HepG2 (cell line): ENCODE results near the gene RNU4-1. TPM values are rescaled to one million over a fixed set of nuclear protein-coding genes. Genes with fewer than 3 reads are reported as not detected.

Source experiments
- ATAC-seq: fragments of 200-7000 bp; cut with Tn5 transposase; 3 replicates; pipeline ENCODE4 v1.9.1; 2020; ENCODE audit warnings: mild to moderate bottlenecking, moderate library complexity
- BruUV-seq: library from RNA; stranded (reverse); fragments of 400-500 nt; replicated peaks from 2 replicates; lab custom pipeline; 2021; lab: Mats Ljungman, UMichigan
- CTCF ChIA-PET: fragments of 300-600 bp; formaldehyde crosslinking; extraction: SDS; loops from one replicate; lab custom pipeline; 2021; ENCODE audit warnings: low total read pairs, inconsistent platforms, low intra/inter-chr PET ratio; lab: Yijun Ruan, JAX
- POLR2A ChIA-PET: fragments of 350-600 bp; sonication (Branson Sonifier 250); formaldehyde crosslinking; loops from one replicate; lab custom pipeline; 2020; ENCODE audit warnings: antibody characterized with exemption, inconsistent platforms; lab: Yijun Ruan, JAX
- DNase-seq: peaks from one replicate; pipeline ENCODE4 v3.0.0-alpha.2; 2015; ENCODE audit warnings: low spot score
- FAIRE-seq: peaks from 3 replicates; lab custom pipeline; 2011; peaks lifted over from hg19 to GRCh38; lab: Jason Lieb, UNC
- H2AFZ ChIP-seq: one replicate; pipeline ENCODE4 v1.6.1; 2011; ENCODE audit warnings: low read length, inconsistent platforms
- H3K27ac ChIP-seq: fragments of 300-600 bp; 3 replicates; pipeline ENCODE4 v1.8.0; 2011; ENCODE audit warnings: mixed run types, mild to moderate bottlenecking, mixed read lengths, low read length, inconsistent platforms; ENCODE audit not compliant: insufficient read depth; ENCODE audit errors: extremely low read length
- H3K27me3 ChIP-seq, 2 experiments: fragments of 200-600 bp in 1 of 2; 2 replicates in 1 of 2; 3 replicates in 1 of 2; pipeline versions ENCODE4 v1.6.0 to v1.8.0; 2011; ENCODE audit warnings: low read length in 2 of 2, mild to moderate bottlenecking in 2 of 2, moderate library complexity in 2 of 2, inconsistent platforms in 1 of 2; ENCODE audit not compliant: insufficient read depth in 2 of 2, control insufficient read depth in 1 of 2
- H3K36me3 ChIP-seq, 2 experiments: fragments of 200-600 bp in 1 of 2; replicated peaks in 1 of 2; 2 replicates in 1 of 2; 3 replicates in 1 of 2; pipeline versions ENCODE4 v1.5.1 to v1.8.0; 2011; ENCODE audit warnings: low read length in 2 of 2, inconsistent platforms in 1 of 2; ENCODE audit not compliant: insufficient read depth in 2 of 2, control insufficient read depth in 1 of 2
- H3K4me1 ChIP-seq: 2 replicates; pipeline ENCODE4 v1.5.1; 2012; ENCODE audit warnings: low read length, inconsistent platforms; ENCODE audit not compliant: insufficient read depth
- H3K4me2 ChIP-seq: 2 replicates; pipeline ENCODE4 v1.6.0; 2011; ENCODE audit warnings: low read depth, low read length, inconsistent platforms
- H3K4me3 ChIP-seq, 3 experiments: fragments of 200-600 bp in 1 of 3; sonication (generic), shearing (Covaris generic) in 1 of 3; replicated peaks in 1 of 3; 2 replicates each; pipeline ENCODE4 v1.5.1; 2011 to 2016; ENCODE audit warnings: low read length in 3 of 3, inconsistent platforms in 2 of 3, low read depth in 2 of 3, mild to moderate bottlenecking in 2 of 3, control low read depth in 1 of 3, mixed read lengths in 1 of 3; ENCODE audit not compliant: insufficient read depth in 1 of 3
- H3K79me2 ChIP-seq: one replicate; pipeline ENCODE4 v1.6.1; 2011; ENCODE audit warnings: low read length, inconsistent platforms; ENCODE audit not compliant: insufficient read depth
- H3K9ac ChIP-seq: 2 replicates; pipeline ENCODE4 v1.6.0; 2011; ENCODE audit warnings: mild to moderate bottlenecking, low read depth, low read length, inconsistent platforms; ENCODE audit not compliant: insufficient read depth
- H3K9me3 ChIP-seq: 2 replicates; pipeline ENCODE4 v1.5.1; 2012; ENCODE audit warnings: mild to moderate bottlenecking, low read length
- H4K20me1 ChIP-seq: 2 replicates; pipeline ENCODE4 v1.6.0; 2011; ENCODE audit warnings: inconsistent platforms, mild to moderate bottlenecking, low read length, moderate library complexity; ENCODE audit not compliant: insufficient read depth
- ATM ChIP-seq: fragments of 450-650 bp; IDR thresholded peaks from 2 replicates; pipeline ENCODE4 v1.7.1; 2017; ENCODE audit warnings: mild to moderate bottlenecking, borderline replicate concordance
- HNF4A ChIP-seq: sonication (generic); formaldehyde crosslinking; IDR thresholded peaks from 2 replicates; pipeline ENCODE4 v1.4.0; 2020; ENCODE audit warnings: missing genetic modification reagents
- HOXA7 ChIP-seq: sonication (generic); formaldehyde crosslinking; IDR thresholded peaks from 2 replicates; pipeline ENCODE4 v1.8.1; 2022; ENCODE audit warnings: mild to moderate bottlenecking, missing genetic modification reagents, moderate library complexity
- PAF1 ChIP-seq: IDR thresholded peaks from 2 replicates; pipeline ENCODE4 v1.6.1; 2016; ENCODE audit warnings: missing genetic modification reagents, missing compliant biosample characterization
- PHF5A ChIP-seq: IDR thresholded peaks from one replicate; pipeline ENCODE4 v1.6.1; 2018; ENCODE audit warnings: low read depth, missing genetic modification reagents; ENCODE audit not compliant: unreplicated experiment
- RELA ChIP-seq: sonication (generic); formaldehyde crosslinking; IDR thresholded peaks from 2 replicates; pipeline ENCODE4 v1.4.0; 2020; ENCODE audit warnings: missing genetic modification reagents
- THAP11 ChIP-seq: IDR thresholded peaks from 2 replicates; pipeline ENCODE4 v1.6.1; 2016; ENCODE audit warnings: missing biosample characterization, missing genetic modification reagents
- ZNF251 ChIP-seq: sonication (generic); formaldehyde crosslinking; IDR thresholded peaks from 2 replicates; pipeline ENCODE4 v1.9.0; 2021; ENCODE audit warnings: mild to moderate bottlenecking, missing genetic modification reagents
- WGBS: methylation state at CpG from one replicate; pipeline ENCODE4 v1.1.6; 2017; ENCODE audit warnings: low lambda C conversion rate; 5-methylcytosine and 5-hydroxymethylcytosine counted together
- in situ Hi-C: cut with HindIII; loops from 2 replicates; pipeline ENCODE4 v1.10.0; 2017; ENCODE audit warnings: low pct_unique_long_range_greater_than_20kb; ENCODE audit not compliant: extremely low pct_ligation_motif_present
- intact Hi-C: fragments of 100-400 bp; cut with micrococcal nuclease; formaldehyde crosslinking; loops from one replicate; pipeline ENCODE4 v1.10.0; 2022; ENCODE audit not compliant: unreplicated experiment
- polyA plus RNA-seq, 8 experiments: library from polyadenylated mRNA; depleted of rRNA in 3 of 8; stranded (reverse) in 7 of 8; unstranded in 1 of 8; fragments of >200 nt; fragmentation: Illumina TruSeq in 4 of 8; extraction: Trizol in 4 of 8; gene quantifications; 2 replicates each; pipeline versions ENCODE4 v1.2.1 to v1.2.3, GENCODE V29; 2011 to 2016; ENCODE audit warnings: low read depth in 4 of 8, missing spikeins in 1 of 8, mixed read lengths in 1 of 8; ENCODE audit not compliant: insufficient read depth in 1 of 8
- total RNA-seq, 5 experiments: library from RNA; depleted of rRNA; stranded (reverse); fragments of >200 nt; fragmentation: Illumina TruSeq; extraction: Trizol; gene quantifications; 2 replicates each; pipeline ENCODE4 v1.2.3, GENCODE V29; 2016; ENCODE audit warnings: low read depth in 1 of 5
- TF ChIP-seq, protein P1 (sequence below): sonication (generic); formaldehyde crosslinking; IDR thresholded peaks from 2 replicates; pipeline ENCODE4 v1.8.0; 2022; ENCODE audit warnings: missing genetic modification reagents, mild to moderate bottlenecking, inconsistent platforms, borderline replicate concordance
- TF ChIP-seq, protein P2 (sequence below): sonication (generic); formaldehyde crosslinking; conservative IDR thresholded peaks from 2 replicates; pipeline ENCODE4 v1.8.0; 2022; ENCODE audit warnings: low read depth, missing genetic modification reagents

RNU4-1 gene
- total and polyA plus RNA-seq, 2 of the 13 experiments (the other 11 are each of a cell fraction or from before 2014, with no cell fraction given): 7,407 TPM; not detected in 1

DNA sequence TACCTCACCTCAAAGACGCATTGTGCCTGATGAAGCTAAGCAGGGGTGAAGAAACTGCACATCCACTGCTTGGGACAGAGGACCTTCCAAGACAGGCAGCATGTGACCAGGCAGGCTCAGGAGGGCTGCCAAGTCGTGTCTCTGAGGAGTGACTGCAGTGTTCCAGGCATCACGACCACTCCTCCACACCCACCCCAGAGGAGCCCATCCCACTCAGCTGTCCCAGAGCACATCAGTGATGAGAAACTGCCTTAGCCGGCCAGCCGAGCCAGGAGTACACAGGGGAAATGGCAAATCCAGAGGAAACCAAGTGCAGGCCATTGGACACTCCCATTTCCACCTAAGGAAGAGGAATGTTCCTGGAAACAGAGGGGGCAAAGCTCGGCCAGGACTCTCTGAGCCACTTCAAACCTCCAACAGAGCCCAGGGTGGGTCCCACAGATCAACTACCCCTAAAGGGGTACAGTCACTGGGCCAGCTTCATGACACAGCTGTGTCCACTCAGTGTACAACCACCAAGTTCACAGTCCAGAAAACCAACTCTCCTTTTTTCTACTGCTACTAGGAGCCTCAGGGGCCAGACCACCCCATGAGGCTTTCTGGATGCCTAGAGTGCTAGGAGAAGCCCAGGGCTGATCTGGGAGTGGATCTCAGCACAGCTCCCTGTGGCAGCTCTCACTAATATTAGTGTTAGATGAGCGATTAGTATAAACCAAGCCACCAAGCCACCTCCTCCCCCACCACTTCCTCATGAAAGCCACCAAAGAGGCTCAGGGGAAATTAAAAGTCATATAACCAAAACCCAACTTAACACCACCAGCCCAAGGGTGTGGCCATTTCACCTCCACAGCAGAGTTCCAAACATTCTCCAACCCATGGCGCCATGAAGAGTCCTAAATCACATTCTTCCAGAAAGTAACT lies 42.9 kb downstream of the RNU4-1 start:
- H3K9ac ChIP-seq: no peak overlapping the region
- ATAC-seq (no peak; the same call in 2 of the 3 replicates), FAIRE-seq (no peak), DNase-seq (no peak)
- H4K20me1 ChIP-seq: peaks cover 2% of the 10 kb centered on the region; the same call in 1 of the 2 replicates
- H2AFZ ChIP-seq: no peak overlapping the region
- H3K36me3 ChIP-seq: peaks cover 0 to 2% of the 10 kb centered on the region in 2 experiments; a peak in 1 of 5 replicates
- in situ Hi-C loops: no loop called here
- WGBS: 76% methylated on average over 6 of the region's 8 CpGs
- no peaks in the 10 kb centered on the region for H3K27me3 ChIP-seq
- intact Hi-C loops: no loop called here
- ChIA-PET POLR2A (interaction anchor here (1.0 to 1.3 kb wide), 4 partner anchors 12 to 49 kb away, joined by 3 to 4 read pairs (median 3); partner anchors contain the start of genes PXN and RPLP0), CTCF (no interaction called here)
- no TSS peak for BruUV-seq
- peaks cover 26% of the 10 kb centered on the region for H3K79me2 ChIP-seq
- no peaks in the 10 kb centered on the region for H3K9me3 ChIP-seq
- H3K4me3 ChIP-seq: no peak overlapping the region
- no peak overlapping the region for H3K27ac ChIP-seq
- H3K4me2 ChIP-seq: no peak overlapping the region
- H3K4me1 ChIP-seq: peaks cover 23% of the 10 kb centered on the region
- TF ChIP-seq RELA (CRISPR knock-in tag) (no peak), HOXA7 (CRISPR knock-in tag) (no peak), PHF5A (CRISPR knock-in tag) (no peak), PAF1 (no peak), ATM (no peak), THAP11 (CRISPR knock-in tag) (no peak), ZNF251 (CRISPR knock-in tag) (no peak), HNF4A (no peak)
- TF ChIP-seq, protein P1, sequence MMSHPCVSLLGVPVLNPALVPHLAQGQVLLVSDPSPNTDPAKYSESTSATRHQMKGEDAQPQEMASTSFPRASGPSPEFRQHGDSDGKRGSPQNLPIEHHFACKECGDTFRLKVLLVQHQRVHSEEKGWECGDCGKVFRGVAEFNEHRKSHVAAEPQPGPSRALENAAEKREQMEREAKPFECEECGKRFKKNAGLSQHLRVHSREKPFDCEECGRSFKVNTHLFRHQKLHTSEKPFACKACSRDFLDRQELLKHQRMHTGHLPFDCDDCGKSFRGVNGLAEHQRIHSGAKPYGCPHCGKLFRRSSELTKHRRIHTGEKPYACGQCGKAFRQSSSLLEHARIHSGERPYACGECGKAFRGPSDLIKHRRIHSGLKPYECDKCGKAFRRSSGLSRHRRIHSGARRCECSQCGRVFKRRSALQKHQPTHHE (CRISPR knock-in tag): no peak
- TF ChIP-seq, protein P2, sequence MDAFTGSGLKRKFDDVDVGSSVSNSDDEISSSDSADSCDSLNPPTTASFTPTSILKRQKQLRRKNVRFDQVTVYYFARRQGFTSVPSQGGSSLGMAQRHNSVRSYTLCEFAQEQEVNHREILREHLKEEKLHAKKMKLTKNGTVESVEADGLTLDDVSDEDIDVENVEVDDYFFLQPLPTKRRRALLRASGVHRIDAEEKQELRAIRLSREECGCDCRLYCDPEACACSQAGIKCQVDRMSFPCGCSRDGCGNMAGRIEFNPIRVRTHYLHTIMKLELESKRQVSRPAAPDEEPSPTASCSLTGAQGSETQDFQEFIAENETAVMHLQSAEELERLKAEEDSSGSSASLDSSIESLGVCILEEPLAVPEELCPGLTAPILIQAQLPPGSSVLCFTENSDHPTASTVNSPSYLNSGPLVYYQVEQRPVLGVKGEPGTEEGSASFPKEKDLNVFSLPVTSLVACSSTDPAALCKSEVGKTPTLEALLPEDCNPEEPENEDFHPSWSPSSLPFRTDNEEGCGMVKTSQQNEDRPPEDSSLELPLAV: no peak
